Measurements from ENCODE around the gene ACTL9. TPM values are rescaled to one million over a fixed set of nuclear protein-coding genes. Genes with fewer than 3 reads are reported as not detected.

ACTL9 gene
- total and polyA plus RNA-seq, 2 experiments from 2014 or later, result not detected

GRCh38 chr19:8690753-8691539 is 7.6 kb downstream of the ACTL9 start:
- Histone ChIP-seq H3K4me2 (no peak overlapping the region), H3K4me3 (no peak overlapping the region), H3K27me3 (ENCODE audit: insufficient read depth) (no peaks in the 10 kb centered on the region), H3F3A (replicated peaks; ENCODE audit: low read depth) (no peaks in the 10 kb centered on the region), H3K79me2 (replicated peaks; ENCODE audit: insufficient read depth) (no peaks in the 10 kb centered on the region), H4K20me1 (replicated peaks; ENCODE audit: insufficient read depth) (no peaks in the 10 kb centered on the region), H3K36me3 (ENCODE audit: insufficient read depth) (no peaks in the 10 kb centered on the region), H2AFZ (no peak overlapping the region), H3K4me1 (ENCODE audit: insufficient read depth) (no peaks in the 10 kb centered on the region), H3K27ac (ENCODE audit: low read depth) (no peak overlapping the region), H3K9me2 (ENCODE audit: insufficient read depth) (no peaks in the 10 kb centered on the region)
- Mint-ChIP-seq H3K36me3 (ENCODE audit: low read depth) (peaks cover 45% of the 10 kb centered on the region), H3K27ac (no peak overlapping the region), H3K27me3 (ENCODE audit: insufficient read depth, low read depth, poor library complexity) (peaks cover 7% of the 10 kb centered on the region), H3K4me1 (no peaks in the 10 kb centered on the region), H3K4me3 (no peak overlapping the region), H3K9me3 (peaks cover 95% of the 10 kb centered on the region)
- DNase-seq (ENCODE audit: low spot score) (no peak), ATAC-seq (no peak)
- TF ChIP-seq ZNF462 (CRISPR knock-in tag; IDR thresholded peaks at IDR 0.05), result no peak
- no peak for TF ChIP-seq ETS1 (IDR thresholded peaks at IDR 0.05)
- TF ChIP-seq STAT1 (IDR thresholded peaks at IDR 0.05; ENCODE audit: unreplicated experiment), result no peak
- no peak for TF ChIP-seq CREB1 (CRISPR knock-in tag; IDR thresholded peaks at IDR 0.05; ENCODE audit: low read depth)
- TF ChIP-seq EZH2phosphoT487 (IDR thresholded peaks at IDR 0.05; ENCODE audit: unreplicated experiment), result no peak
- TF ChIP-seq EZH2 (IDR thresholded peaks at IDR 0.05; ENCODE audit: low read depth, unreplicated experiment), result no peak
- no peak for TF ChIP-seq ZNF331 (CRISPR knock-in tag; IDR thresholded peaks at IDR 0.05; ENCODE audit: low read depth)
- TF ChIP-seq ZNF114 (CRISPR knock-in tag; IDR thresholded peaks at IDR 0.05), result no peak
- no peak for TF ChIP-seq POLR2AphosphoS5 (IDR thresholded peaks at IDR 0.05; ENCODE audit: low read depth)
- no peak for TF ChIP-seq REST (IDR thresholded peaks at IDR 0.05; ENCODE audit: unreplicated experiment)
- TF ChIP-seq CTCF (conservative IDR thresholded peaks at IDR 0.05; ENCODE audit: low read depth in 2 of 2), result no peak
- no peak for TF ChIP-seq JUNB (IDR thresholded peaks at IDR 0.05; ENCODE audit: unreplicated experiment)
- no peak for TF ChIP-seq NANOG (IDR thresholded peaks at IDR 0.05; ENCODE audit: borderline replicate concordance)
